ENCODE data around the gene ERC2. TPM values are rescaled to one million over a fixed set of nuclear protein-coding genes. Genes with fewer than 3 reads are reported as not detected.
A peak's percentile ranks its signal among the peaks of the same experiment; 100 is the strongest.

ERC2 gene
- total RNA-seq, 1 donor = 0.43 TPM

DNA sequence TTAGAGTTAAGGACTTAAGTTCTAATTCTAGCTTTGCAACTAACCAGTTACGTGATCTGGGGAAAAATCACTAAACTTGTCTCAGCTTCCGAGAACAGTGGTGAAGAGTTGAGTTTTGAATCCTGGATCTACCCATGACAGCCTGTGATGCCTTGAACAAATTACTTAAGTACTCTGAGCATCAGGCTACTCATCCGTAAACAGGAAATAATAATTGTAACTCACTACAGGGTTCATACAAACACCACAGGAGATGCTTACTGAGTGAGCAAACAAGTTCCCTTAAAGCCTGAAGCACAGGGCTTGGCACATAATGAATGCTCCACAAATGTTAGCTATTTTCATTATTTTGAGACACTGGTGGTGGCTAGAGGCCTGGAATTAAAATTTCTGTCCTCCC is 158.8 kb downstream of the ERC2 start:
- no peak for DNase-seq (ENCODE audit: low read depth)
- TF ChIP-seq, protein P1, sequence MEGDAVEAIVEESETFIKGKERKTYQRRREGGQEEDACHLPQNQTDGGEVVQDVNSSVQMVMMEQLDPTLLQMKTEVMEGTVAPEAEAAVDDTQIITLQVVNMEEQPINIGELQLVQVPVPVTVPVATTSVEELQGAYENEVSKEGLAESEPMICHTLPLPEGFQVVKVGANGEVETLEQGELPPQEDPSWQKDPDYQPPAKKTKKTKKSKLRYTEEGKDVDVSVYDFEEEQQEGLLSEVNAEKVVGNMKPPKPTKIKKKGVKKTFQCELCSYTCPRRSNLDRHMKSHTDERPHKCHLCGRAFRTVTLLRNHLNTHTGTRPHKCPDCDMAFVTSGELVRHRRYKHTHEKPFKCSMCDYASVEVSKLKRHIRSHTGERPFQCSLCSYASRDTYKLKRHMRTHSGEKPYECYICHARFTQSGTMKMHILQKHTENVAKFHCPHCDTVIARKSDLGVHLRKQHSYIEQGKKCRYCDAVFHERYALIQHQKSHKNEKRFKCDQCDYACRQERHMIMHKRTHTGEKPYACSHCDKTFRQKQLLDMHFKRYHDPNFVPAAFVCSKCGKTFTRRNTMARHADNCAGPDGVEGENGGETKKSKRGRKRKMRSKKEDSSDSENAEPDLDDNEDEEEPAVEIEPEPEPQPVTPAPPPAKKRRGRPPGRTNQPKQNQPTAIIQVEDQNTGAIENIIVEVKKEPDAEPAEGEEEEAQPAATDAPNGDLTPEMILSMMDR (IDR thresholded peaks at IDR 0.05; ENCODE audit: insufficient read depth, low read depth, low read length) = no peak
- H3K4me3 ChIP-seq (ENCODE audit: low read depth, low read length) = no peak overlapping the region

DNA sequence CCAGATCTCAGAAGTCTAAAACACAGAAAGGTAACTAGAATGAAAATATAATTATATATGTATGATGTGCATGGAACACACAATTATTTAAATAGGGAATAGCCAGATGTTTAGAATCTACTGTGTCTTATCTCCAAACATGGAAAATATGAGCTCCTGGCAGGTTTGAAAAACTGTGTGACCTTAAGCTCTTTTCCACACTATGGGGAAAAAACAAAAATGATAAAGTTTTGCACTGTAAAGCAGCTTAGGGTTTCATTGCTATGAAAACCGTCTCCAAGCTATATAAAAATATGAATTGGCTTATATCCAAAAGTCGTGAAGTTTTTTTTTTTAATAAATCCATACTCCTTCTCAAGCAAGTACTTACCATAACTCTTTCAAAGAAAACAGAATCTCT is 159.8 kb downstream of the ERC2 start:
- no peak overlapping the region for H3K4me3 ChIP-seq (ENCODE audit: low read depth, low read length)
- DNase-seq (ENCODE audit: low read depth) = no peak
- TF ChIP-seq, protein P1 (IDR thresholded peaks at IDR 0.05; ENCODE audit: insufficient read depth, low read depth, low read length) = no peak

DNA sequence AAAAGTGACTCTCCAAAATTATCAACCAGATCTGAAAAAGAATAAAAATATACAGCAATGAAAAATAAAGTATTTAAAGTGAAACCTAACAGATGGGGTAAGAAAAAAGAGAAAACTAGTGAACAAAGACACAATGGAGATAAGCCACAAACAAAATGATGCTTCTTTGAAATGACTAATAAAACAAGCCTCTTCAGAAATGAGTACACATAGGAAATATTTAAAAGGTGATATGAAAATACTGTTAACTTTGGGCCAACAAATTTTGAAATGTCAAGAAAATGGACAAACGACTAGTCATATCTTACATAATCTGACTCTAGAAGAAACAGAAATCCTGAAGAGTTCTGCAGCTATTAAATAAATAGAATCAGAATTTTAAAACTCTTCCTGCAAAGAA is 164.2 kb downstream of the ERC2 start:
- H3K4me3 ChIP-seq (ENCODE audit: low read depth, low read length) = no peak overlapping the region
- no peak for DNase-seq (ENCODE audit: low read depth)
- TF ChIP-seq, protein P1 (IDR thresholded peaks at IDR 0.05; ENCODE audit: insufficient read depth, low read depth, low read length) = no peak

DNA sequence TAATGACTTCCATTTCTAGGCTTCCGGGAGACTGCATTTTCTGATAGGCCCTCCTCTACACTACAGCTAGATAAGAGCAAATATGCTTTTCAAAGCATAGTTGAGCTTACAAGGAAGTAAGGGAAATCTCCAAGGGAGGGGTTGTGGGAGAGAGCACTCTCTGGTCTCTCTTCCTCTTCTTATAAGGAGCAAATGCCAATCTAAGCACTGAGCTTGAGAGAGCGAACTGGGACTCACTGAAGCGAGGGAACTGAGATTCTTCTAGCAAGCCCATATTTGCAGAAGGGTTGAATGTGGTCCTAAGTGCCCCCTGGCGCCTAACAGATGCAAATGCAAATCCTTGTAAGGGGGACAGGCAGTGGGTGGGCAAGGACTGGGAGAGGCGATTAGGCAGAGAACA is 164.8 kb downstream of the ERC2 start:
- peak; percentile 48 for DNase-seq (ENCODE audit: low read depth)
- TF ChIP-seq, protein P1 (IDR thresholded peaks at IDR 0.05; ENCODE audit: insufficient read depth, low read depth, low read length) = peak; percentile 79
- H3K4me3 ChIP-seq (ENCODE audit: low read depth, low read length) = no peak overlapping the region

DNA sequence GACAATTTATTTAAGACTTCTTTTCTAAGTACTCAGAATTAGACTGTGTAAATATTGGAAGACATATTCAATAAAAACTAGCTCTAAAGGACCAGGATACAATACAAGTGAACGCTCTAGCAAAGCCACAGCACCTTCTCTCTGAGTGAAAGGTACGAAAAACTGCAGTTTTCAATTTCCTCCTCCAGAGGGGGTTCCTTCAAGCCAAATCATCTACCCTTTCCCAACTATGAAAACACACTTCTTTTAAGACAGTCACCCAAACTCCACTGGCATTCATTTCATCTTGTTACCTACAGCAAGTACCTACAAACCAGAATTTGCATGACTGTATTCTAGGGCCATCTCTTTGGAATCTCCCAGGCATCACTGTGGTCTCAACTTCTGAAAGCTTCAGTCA is 165.8 kb downstream of the ERC2 start:
- DNase-seq (ENCODE audit: low read depth) = no peak
- TF ChIP-seq, protein P1 (IDR thresholded peaks at IDR 0.05; ENCODE audit: insufficient read depth, low read depth, low read length) = peak; percentile 40
- H3K4me3 ChIP-seq (ENCODE audit: low read depth, low read length) = no peak overlapping the region

DNA sequence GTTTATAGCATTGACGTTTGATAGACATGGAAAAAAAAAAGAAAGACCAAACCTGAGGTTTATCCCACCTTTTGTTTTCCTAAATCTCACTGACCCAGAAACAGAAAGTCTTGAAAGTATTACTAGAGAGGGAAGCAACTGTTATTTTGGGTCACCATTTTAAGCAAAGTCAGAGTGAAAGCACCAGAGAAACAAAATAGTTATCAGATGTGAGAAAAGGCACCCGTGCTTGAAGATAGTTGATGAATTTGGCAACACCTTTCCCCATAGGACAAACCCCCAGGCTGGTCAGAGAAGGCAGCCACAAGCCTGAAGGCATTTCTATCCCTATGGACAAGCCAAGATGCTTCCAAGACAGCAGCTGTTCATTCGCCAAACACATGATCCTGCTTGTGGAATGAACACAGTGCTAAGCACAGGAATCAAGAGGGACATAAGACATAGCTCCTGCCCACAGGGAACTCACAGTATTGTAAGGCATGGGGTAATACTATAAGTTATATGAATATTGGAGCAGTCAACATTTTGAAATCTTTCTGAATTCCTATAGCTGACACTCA is 170.9 kb downstream of the ERC2 start:
- TF ChIP-seq, protein P1 (IDR thresholded peaks at IDR 0.05; ENCODE audit: insufficient read depth, low read depth, low read length) = no peak
- no peak overlapping the region for H3K4me3 ChIP-seq (ENCODE audit: low read depth, low read length)
- no peak for DNase-seq (ENCODE audit: low read depth)

DNA sequence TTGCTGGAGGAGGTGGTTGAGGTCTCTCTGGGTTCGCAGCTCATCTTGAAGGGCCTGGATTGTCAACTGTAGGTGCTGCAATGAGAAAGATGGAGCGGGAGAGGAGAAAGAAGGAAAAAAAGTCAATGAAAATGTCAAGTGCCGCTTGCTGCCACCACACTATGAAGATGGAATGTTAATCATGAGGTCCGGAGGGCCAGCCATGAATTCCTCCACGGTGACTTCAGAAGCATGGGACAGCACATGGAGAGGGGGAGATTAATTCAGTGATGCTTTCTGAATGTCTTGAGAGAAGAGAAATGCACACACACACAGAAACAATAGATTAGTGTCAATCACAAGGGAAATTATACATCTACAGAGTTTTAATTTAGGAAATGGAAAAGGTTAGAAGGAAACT is 171.9 kb downstream of the ERC2 start:
- TF ChIP-seq, protein P1 (IDR thresholded peaks at IDR 0.05; ENCODE audit: insufficient read depth, low read depth, low read length) = no peak
- H3K4me3 ChIP-seq (ENCODE audit: low read depth, low read length) = no peak overlapping the region
- DNase-seq (ENCODE audit: low read depth) = no peak

All from fibroblast of villous mesenchyme (primary cell).